SK-N-SH (cell line): ENCODE measurements around the gene DDX25. TPM values are rescaled to one million over a fixed set of nuclear protein-coding genes. Genes with fewer than 3 reads are reported as not detected.

Source experiments
- CTCF ChIA-PET: fragments of 300-600, 350-600 bp; formaldehyde crosslinking; extraction: SDS; loops from one replicate; lab custom pipeline; 2021; lab: Yijun Ruan, JAX
- POLR2A ChIA-PET: fragments of 350-600 bp; sonication (Branson Sonifier 250); formaldehyde crosslinking; extraction: SDS; loops from one replicate; lab custom pipeline; 2020; ENCODE audit warnings: antibody characterized with exemption, inconsistent platforms; lab: Yijun Ruan, JAX
- DNase-seq: peaks from one replicate; pipeline ENCODE4 v3.0.0; 2012
- H2AFZ ChIP-seq: fragments of 200-600 bp; sonication (generic); 2 replicates; pipeline ENCODE4 v1.8.1; 2016; ENCODE audit warnings: antibody characterized with exemption, mild to moderate bottlenecking, low read depth
- H3F3A ChIP-seq: fragments of 200-600 bp; sonication (generic); replicated peaks from 2 replicates; pipeline ENCODE3; 2016; ENCODE audit warnings: antibody characterized with exemption, mild to moderate bottlenecking; ENCODE audit not compliant: insufficient read depth
- H3K27ac ChIP-seq, 2 experiments: fragments of 200-500 bp in 1 of 2; fragments of 200-600 bp in 1 of 2; sonication (Bioruptor generic) in 1 of 2; sonication (generic), shearing (Covaris generic) in 1 of 2; 2 replicates each; pipeline versions ENCODE4 v1.5.1 to v1.6.1; 2014 to 2016; ENCODE audit warnings: low read depth in 2 of 2, inconsistent platforms in 1 of 2, low read length in 1 of 2, mild to moderate bottlenecking in 1 of 2, mixed read lengths in 1 of 2
- H3K27me3 ChIP-seq: fragments of 200-600 bp; sonication (generic), shearing (Covaris generic); 2 replicates; pipeline ENCODE4 v1.6.1; 2016; ENCODE audit warnings: mixed run types; ENCODE audit not compliant: insufficient read depth
- H3K36me3 ChIP-seq, 2 experiments: fragments of 200-500 bp in 1 of 2; fragments of 200-600 bp in 1 of 2; sonication (Bioruptor generic) in 1 of 2; sonication (generic) in 1 of 2; replicated peaks in 1 of 2; 2 replicates each; pipeline versions ENCODE3 to v1.5.1; 2014 to 2016; ENCODE audit warnings: low read length in 1 of 2, mild to moderate bottlenecking in 1 of 2; ENCODE audit not compliant: insufficient read depth in 2 of 2, control insufficient read depth in 1 of 2
- H3K4me1 ChIP-seq, 2 experiments: fragments of 200-500 bp in 1 of 2; fragments of 200-600 bp in 1 of 2; sonication (Bioruptor generic) in 1 of 2; sonication (generic), shearing (Covaris generic) in 1 of 2; 2 replicates each; pipeline versions ENCODE4 v1.5.1 to v1.6.1; 2014 to 2016; ENCODE audit warnings: low read depth in 1 of 2, low read length in 1 of 2, mixed run types in 1 of 2; ENCODE audit not compliant: insufficient read depth in 2 of 2, control insufficient read depth in 1 of 2
- H3K4me2 ChIP-seq: fragments of 200-600 bp; sonication (generic), shearing (Covaris generic); 2 replicates; pipeline ENCODE4 v1.6.1; 2017; ENCODE audit warnings: mixed run types
- H3K4me3 ChIP-seq, 2 experiments: fragments of 200-500 bp in 1 of 2; fragments of 200-600 bp in 1 of 2; sonication (Bioruptor generic) in 1 of 2; sonication (generic), shearing (Covaris generic) in 1 of 2; 2 replicates each; pipeline versions ENCODE4 v1.5.1 to v1.8.1; 2014 to 2016; ENCODE audit warnings: low read depth in 2 of 2, inconsistent platforms in 1 of 2, low read length in 1 of 2, mild to moderate bottlenecking in 1 of 2, mixed read lengths in 1 of 2, moderate library complexity in 1 of 2
- H3K79me2 ChIP-seq: fragments of 200-600 bp; sonication (generic); 2 replicates; pipeline ENCODE4 v1.8.1; 2017; ENCODE audit warnings: mild to moderate bottlenecking; ENCODE audit not compliant: insufficient read depth
- H3K9ac ChIP-seq: fragments of 200-600 bp; sonication (generic); 2 replicates; pipeline ENCODE4 v1.6.1; 2017; ENCODE audit warnings: mixed run types
- H3K9me2 ChIP-seq: fragments of 200-600 bp; sonication (generic); 2 replicates; pipeline ENCODE4 v1.6.1; 2017; ENCODE audit warnings: mixed run types
- H3K9me3 ChIP-seq: fragments of 200-600 bp; sonication (generic); 2 replicates; pipeline ENCODE4 v1.6.1; 2017; ENCODE audit warnings: mixed run types, mild to moderate bottlenecking, moderate library complexity
- H4K20me1 ChIP-seq: fragments of 200-600 bp; sonication (generic); 2 replicates; pipeline ENCODE4 v1.6.1; 2017; ENCODE audit warnings: mild to moderate bottlenecking, mixed run types; ENCODE audit not compliant: insufficient read depth
- CHD2 ChIP-seq: fragments of 150-350 bp; IDR thresholded peaks from 2 replicates; pipeline ENCODE4 v1.6.1; 2018; ENCODE audit warnings: low read length; ENCODE audit not compliant: partially characterized antibody
- CTCF ChIP-seq: fragments of 200-600 bp; sonication (generic); IDR thresholded peaks from 2 replicates; pipeline ENCODE4 v1.6.1; 2017; ENCODE audit warnings: antibody characterized with exemption, mild to moderate bottlenecking, moderate library complexity
- EP300 ChIP-seq, 2 experiments: IDR thresholded peaks; 2 replicates each; pipeline versions ENCODE4 v1.4.0 to v1.6.1; 2012; ENCODE audit warnings: borderline replicate concordance in 1 of 2, low read depth in 1 of 2, low read length in 1 of 2
- FOSL2 ChIP-seq: IDR thresholded peaks from 2 replicates; pipeline ENCODE4 v1.4.0; 2012; ENCODE audit warnings: low read depth, mild to moderate bottlenecking, moderate library complexity, borderline replicate concordance
- IRF3 ChIP-seq: fragments of 150-350 bp; IDR thresholded peaks from 2 replicates; pipeline ENCODE4 v1.6.1; 2016; ENCODE audit warnings: mild to moderate bottlenecking, low read depth, low read length
- MEF2A ChIP-seq: IDR thresholded peaks from 2 replicates; pipeline ENCODE4 v1.4.0; 2012; ENCODE audit warnings: low read depth, borderline replicate concordance
- NRF1 ChIP-seq: IDR thresholded peaks from 2 replicates; pipeline ENCODE4 v1.6.1; 2012; ENCODE audit warnings: low read depth, mild to moderate bottlenecking, low read length
- RAD21 ChIP-seq: IDR thresholded peaks from 2 replicates; pipeline ENCODE4 v1.6.1; 2012; ENCODE audit warnings: mild to moderate bottlenecking, low read length
- SMC3 ChIP-seq: IDR thresholded peaks from 2 replicates; pipeline ENCODE4 v1.6.1; 2012; ENCODE audit warnings: low read depth, low read length, improper control_type of control experiment
- ZBTB33 ChIP-seq: IDR thresholded peaks from 2 replicates; pipeline ENCODE4 v1.4.0; 2012; ENCODE audit warnings: low read depth, borderline replicate concordance
- WGBS: methylation state at CpG from one replicate; pipeline ENCODE4 v1.1.6; 2017; ENCODE audit warnings: low lambda C conversion rate; 5-methylcytosine and 5-hydroxymethylcytosine counted together
- polyA plus RNA-seq, 3 experiments: library from polyadenylated mRNA; depleted of rRNA; stranded (reverse); fragments of >200 nt; gene quantifications; 2 replicates each; pipeline ENCODE4 v1.2.3, GENCODE V29; 2012

The DDX25 gene
- polyA plus RNA-seq, 1 of the 3 experiments (the other 2 are of a cell fraction), result 0.12 TPM

- DNase-seq, result peak; percentile 72
- no peak overlapping the region for H3K9ac ChIP-seq
- no peak overlapping the region for H2AFZ ChIP-seq
- ChIA-PET POLR2A (interaction anchor here (1.0 kb wide), 1 partner anchor 172 kb away, joined by 3 read pairs; no protein-coding TSS in a partner anchor), CTCF (interaction anchor here (0.5 to 6.0 kb wide), 28 partner anchors 9 to 269 kb away, joined by 3 to 55 read pairs (median 4); no protein-coding TSS in a partner anchor)
- H3K79me2 ChIP-seq, result no peaks in the 10 kb centered on the region
- H3K36me3 ChIP-seq, result no peaks in the 10 kb centered on the region
- H3K9me2 ChIP-seq, result no peaks in the 10 kb centered on the region
- H3K4me1 ChIP-seq, result peaks cover 0 to 13% of the 10 kb centered on the region in 2 experiments; a peak in 1 of 4 replicates
- peak; percentile 64 for TF ChIP-seq RAD21
- TF ChIP-seq MEF2A, result no peak
- TF ChIP-seq CTCF, result peak; percentile 64
- TF ChIP-seq CHD2, result no peak
- no peak for TF ChIP-seq ZBTB33
- peak; percentile 60 for TF ChIP-seq SMC3
- H3K27me3 ChIP-seq, result no peaks in the 10 kb centered on the region
- H3K4me2 ChIP-seq, result no peak overlapping the region
- no peak overlapping the region; a peak in 1 of 4 replicates for H3K4me3 ChIP-seq
- H3F3A ChIP-seq, result no peaks in the 10 kb centered on the region
- H4K20me1 ChIP-seq, result no peaks in the 10 kb centered on the region
- H3K27ac ChIP-seq, result no peak overlapping the region
- H3K9me3 ChIP-seq, result no peaks in the 10 kb centered on the region
- 65% methylated on average over 15 of the region's 20 CpGs for WGBS
These were observed 37.6 kb downstream of the DDX25 start for GRCh38 chr11:125941619-125942611.

GRCh38 chr11:125942771-125943428 lies 38.6 kb downstream of the DDX25 start:
- Histone ChIP-seq H3K4me2 (no peak overlapping the region), H3F3A (no peaks in the 10 kb centered on the region)
- TF ChIP-seq SMC3 (no peak), EP300 (IDR thresholded peaks at IDR 0.05; ENCODE audit: borderline replicate concordance in 1 of 2, low read depth in 1 of 2, low read length in 1 of 2) (no peak), NRF1 (no peak), CTCF (no peak), FOSL2 (no peak), IRF3 (no peak)

More at GRCh38 chr11:125942771-125943428, 38.6 kb downstream of the DDX25 start:
- no peak overlapping the region for H3K9ac ChIP-seq
- no peaks in the 10 kb centered on the region for H3K36me3 ChIP-seq
- H3K9me3 ChIP-seq, result no peaks in the 10 kb centered on the region
- H3K79me2 ChIP-seq, result no peaks in the 10 kb centered on the region
- peaks cover 0 to 13% of the 10 kb centered on the region in 2 experiments; a peak in 1 of 4 replicates for H3K4me1 ChIP-seq
- H4K20me1 ChIP-seq, result no peaks in the 10 kb centered on the region
- no peak overlapping the region for H3K4me3 ChIP-seq
- ChIA-PET CTCF (interaction anchor here (0.6 to 6.0 kb wide), 15 partner anchors 12 to 256 kb away, joined by 3 to 55 read pairs (median 6); no protein-coding TSS in a partner anchor), POLR2A (no interaction called here)
- no peak overlapping the region for H2AFZ ChIP-seq
- H3K9me2 ChIP-seq, result no peaks in the 10 kb centered on the region
- WGBS, result 89% methylated on average over 8 of the region's 12 CpGs
- H3K27me3 ChIP-seq, result no peaks in the 10 kb centered on the region
- no peak overlapping the region for H3K27ac ChIP-seq
- DNase-seq, result no peak
